Measurements from ENCODE around the gene TRAM2.
A peak's percentile ranks its signal among the peaks of the same experiment; 100 is the strongest.

Gene TRAM2, protein sequence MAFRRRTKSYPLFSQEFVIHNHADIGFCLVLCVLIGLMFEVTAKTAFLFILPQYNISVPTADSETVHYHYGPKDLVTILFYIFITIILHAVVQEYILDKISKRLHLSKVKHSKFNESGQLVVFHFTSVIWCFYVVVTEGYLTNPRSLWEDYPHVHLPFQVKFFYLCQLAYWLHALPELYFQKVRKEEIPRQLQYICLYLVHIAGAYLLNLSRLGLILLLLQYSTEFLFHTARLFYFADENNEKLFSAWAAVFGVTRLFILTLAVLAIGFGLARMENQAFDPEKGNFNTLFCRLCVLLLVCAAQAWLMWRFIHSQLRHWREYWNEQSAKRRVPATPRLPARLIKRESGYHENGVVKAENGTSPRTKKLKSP

DNA sequence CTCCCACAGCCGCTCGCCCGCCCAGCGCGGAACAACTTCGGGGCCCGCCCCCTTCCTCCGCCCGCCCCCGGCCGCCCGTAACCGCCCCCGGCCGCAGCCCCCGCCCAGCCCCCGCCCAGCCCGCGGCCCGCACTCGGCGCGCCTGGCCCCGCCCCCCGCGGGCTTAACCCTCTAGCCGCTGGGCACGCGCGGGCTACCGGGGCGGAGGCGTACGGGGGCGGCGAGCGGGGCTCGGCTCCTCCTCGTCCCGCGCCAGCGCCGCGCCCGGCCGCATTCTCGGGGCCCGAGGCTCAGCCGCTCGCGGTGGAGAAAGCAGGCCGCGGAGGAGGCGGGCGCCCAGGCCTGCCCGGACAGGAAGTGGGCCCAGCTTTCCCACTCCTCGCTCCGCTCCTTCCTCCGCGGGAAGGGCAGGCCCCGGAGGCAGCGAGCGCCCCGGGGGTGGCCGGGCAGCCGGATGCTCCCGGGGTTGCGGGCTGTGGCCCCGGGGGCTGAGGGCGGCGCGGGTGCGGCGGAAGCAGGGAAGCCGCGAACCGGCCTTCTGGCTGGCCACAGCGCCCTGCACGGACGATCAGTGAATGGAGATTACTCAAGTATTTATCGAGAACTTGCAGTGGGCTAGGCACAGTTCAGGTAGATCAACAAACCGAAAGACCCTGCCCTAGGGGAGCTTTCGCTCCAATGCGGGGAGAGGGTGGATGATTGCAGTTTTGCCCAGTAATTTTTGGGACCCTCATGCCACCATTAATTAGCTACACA is at the start of gene TRAM2:
Gene TRAM2, minus strand, starts transcription at position 39 of the 756 bp plus-strand sequence. CDS start 145 bp downstream, outside the sequence.
- H3K27ac ChIP-seq (ENCODE audit: low read length), result peak within 1 kb of the TSS; percentile 62
- no peaks in the 10 kb centered on the region for H3K27me3 ChIP-seq (ENCODE audit: low read depth, low read length)
- peak within 1 kb of the TSS; percentile 96 for H3K4me2 ChIP-seq (ENCODE audit: low read length)
- H3K4me3 ChIP-seq (ENCODE audit: low read length), result peak within 1 kb of the TSS; percentile 81
- TF ChIP-seq, protein P1, sequence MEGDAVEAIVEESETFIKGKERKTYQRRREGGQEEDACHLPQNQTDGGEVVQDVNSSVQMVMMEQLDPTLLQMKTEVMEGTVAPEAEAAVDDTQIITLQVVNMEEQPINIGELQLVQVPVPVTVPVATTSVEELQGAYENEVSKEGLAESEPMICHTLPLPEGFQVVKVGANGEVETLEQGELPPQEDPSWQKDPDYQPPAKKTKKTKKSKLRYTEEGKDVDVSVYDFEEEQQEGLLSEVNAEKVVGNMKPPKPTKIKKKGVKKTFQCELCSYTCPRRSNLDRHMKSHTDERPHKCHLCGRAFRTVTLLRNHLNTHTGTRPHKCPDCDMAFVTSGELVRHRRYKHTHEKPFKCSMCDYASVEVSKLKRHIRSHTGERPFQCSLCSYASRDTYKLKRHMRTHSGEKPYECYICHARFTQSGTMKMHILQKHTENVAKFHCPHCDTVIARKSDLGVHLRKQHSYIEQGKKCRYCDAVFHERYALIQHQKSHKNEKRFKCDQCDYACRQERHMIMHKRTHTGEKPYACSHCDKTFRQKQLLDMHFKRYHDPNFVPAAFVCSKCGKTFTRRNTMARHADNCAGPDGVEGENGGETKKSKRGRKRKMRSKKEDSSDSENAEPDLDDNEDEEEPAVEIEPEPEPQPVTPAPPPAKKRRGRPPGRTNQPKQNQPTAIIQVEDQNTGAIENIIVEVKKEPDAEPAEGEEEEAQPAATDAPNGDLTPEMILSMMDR (IDR thresholded peaks at IDR 0.05; ENCODE audit: low read depth, low read length), result peak; percentile 20; the same call in 1 of the 2 replicates
- no peak for TF ChIP-seq EZH2phosphoT487 (IDR thresholded peaks at IDR 0.05; ENCODE audit: low read depth)
- H2AFZ ChIP-seq (ENCODE audit: low read depth, low read length), result peak within 1 kb of the TSS; percentile 58; the same call in 1 of the 2 replicates
- peaks cover 5% of the 10 kb centered on the region for H3K36me3 ChIP-seq (replicated peaks; ENCODE audit: low read depth, low read length)
- peak within 1 kb of the TSS; percentile 82 for H3K9ac ChIP-seq (ENCODE audit: low read length)
- H4K20me1 ChIP-seq (ENCODE audit: insufficient read depth, low read length), result peaks cover 33% of the 10 kb centered on the region
- H3K4me1 ChIP-seq (ENCODE audit: low read length), result peaks cover 42% of the 10 kb centered on the region
- peaks cover 46% of the 10 kb centered on the region for H3K79me2 ChIP-seq (ENCODE audit: low read length)
- no peaks in the 10 kb centered on the region for H3K9me3 ChIP-seq (ENCODE audit: insufficient read depth, low read length)

DNA sequence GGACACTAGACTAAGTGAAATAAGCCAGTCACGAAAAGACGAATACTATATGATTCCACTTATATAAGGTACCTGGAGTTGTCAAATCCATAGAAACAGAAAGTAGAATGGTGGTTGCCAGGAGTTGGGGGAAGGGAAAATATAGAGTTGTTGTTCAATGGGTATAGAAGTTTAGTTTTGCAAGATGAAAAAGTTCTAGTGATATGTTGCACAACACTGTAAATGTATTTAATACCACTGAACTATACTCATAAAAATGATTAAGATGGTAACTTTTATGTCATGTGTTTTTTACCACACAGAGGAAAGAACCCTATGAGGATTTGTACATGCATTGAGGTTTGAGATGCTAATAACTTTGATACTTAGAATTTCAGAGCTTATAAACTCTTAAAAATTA is 46.0 kb upstream of the TRAM2 start:
- TF ChIP-seq EZH2phosphoT487 (IDR thresholded peaks at IDR 0.05; ENCODE audit: low read depth), result no peak
- TF ChIP-seq, protein P1 (IDR thresholded peaks at IDR 0.05; ENCODE audit: low read depth, low read length), result no peak
- Histone ChIP-seq H3K9ac (ENCODE audit: low read length) (no peak overlapping the region), H4K20me1 (ENCODE audit: insufficient read depth, low read length) (no peaks in the 10 kb centered on the region), H3K27ac (ENCODE audit: low read length) (no peak overlapping the region), H3K79me2 (ENCODE audit: low read length) (no peaks in the 10 kb centered on the region), H2AFZ (ENCODE audit: low read depth, low read length) (no peak overlapping the region), H3K9me3 (ENCODE audit: insufficient read depth, low read length) (no peaks in the 10 kb centered on the region), H3K36me3 (replicated peaks; ENCODE audit: low read depth, low read length) (no peaks in the 10 kb centered on the region), H3K27me3 (ENCODE audit: low read depth, low read length) (peaks cover 7% of the 10 kb centered on the region; the same call in 1 of the 2 replicates), H3K4me3 (ENCODE audit: low read length) (no peak overlapping the region), H3K4me2 (ENCODE audit: low read length) (no peak overlapping the region), H3K4me1 (ENCODE audit: low read length) (no peaks in the 10 kb centered on the region)

DNA sequence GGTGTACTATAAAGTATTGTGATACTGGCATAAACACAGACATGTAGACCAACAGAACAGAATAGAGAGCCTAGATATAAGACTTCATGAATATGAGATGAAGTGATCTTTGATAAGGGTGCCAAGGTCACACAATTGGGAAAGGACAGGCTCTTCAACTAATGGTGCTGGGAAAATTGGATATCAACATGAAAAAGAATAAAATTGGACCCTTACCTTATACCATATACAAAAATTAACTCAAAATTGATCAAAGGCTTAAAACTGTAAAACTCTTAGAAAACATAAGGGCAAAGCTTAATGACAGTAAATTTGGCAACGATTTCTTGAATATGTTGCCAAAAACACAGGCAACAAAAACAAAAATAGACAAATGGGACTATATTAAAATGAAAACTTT is 44.8 kb upstream of the TRAM2 start:
- H3K9ac ChIP-seq (ENCODE audit: low read length), result no peak overlapping the region
- H3K4me1 ChIP-seq (ENCODE audit: low read length), result no peaks in the 10 kb centered on the region
- H3K27ac ChIP-seq (ENCODE audit: low read length), result no peak overlapping the region
- no peak overlapping the region for H3K4me2 ChIP-seq (ENCODE audit: low read length)
- no peak overlapping the region for H2AFZ ChIP-seq (ENCODE audit: low read depth, low read length)
- H4K20me1 ChIP-seq (ENCODE audit: insufficient read depth, low read length), result no peaks in the 10 kb centered on the region
- H3K9me3 ChIP-seq (ENCODE audit: insufficient read depth, low read length), result no peaks in the 10 kb centered on the region
- H3K79me2 ChIP-seq (ENCODE audit: low read length), result no peaks in the 10 kb centered on the region
- TF ChIP-seq, protein P1 (IDR thresholded peaks at IDR 0.05; ENCODE audit: low read depth, low read length), result no peak
- no peak for TF ChIP-seq EZH2phosphoT487 (IDR thresholded peaks at IDR 0.05; ENCODE audit: low read depth)
- peaks cover 6% of the 10 kb centered on the region; the same call in 1 of the 2 replicates for H3K27me3 ChIP-seq (ENCODE audit: low read depth, low read length)
- no peaks in the 10 kb centered on the region for H3K36me3 ChIP-seq (replicated peaks; ENCODE audit: low read depth, low read length)
- no peak overlapping the region for H3K4me3 ChIP-seq (ENCODE audit: low read length)

DNA sequence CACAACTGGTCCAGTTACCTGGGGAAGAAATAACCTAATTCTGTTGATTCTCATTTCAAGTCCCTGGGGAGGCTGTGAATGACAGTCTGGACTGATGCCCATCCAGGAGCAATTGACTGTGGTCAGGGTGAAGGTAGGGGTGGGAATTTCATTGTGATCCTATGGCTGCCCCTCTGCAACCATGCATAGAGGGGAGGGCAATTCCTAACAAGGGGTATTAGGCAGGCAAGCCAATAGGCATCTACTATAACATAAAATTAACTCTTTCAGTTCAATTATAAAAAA is 44.0 kb upstream of the TRAM2 start:
- H2AFZ ChIP-seq (ENCODE audit: low read depth, low read length), result no peak overlapping the region
- H3K4me1 ChIP-seq (ENCODE audit: low read length), result no peaks in the 10 kb centered on the region
- TF ChIP-seq, protein P1 (IDR thresholded peaks at IDR 0.05; ENCODE audit: low read depth, low read length), result no peak
- TF ChIP-seq EZH2phosphoT487 (IDR thresholded peaks at IDR 0.05; ENCODE audit: low read depth), result no peak
- H3K9ac ChIP-seq (ENCODE audit: low read length), result no peak overlapping the region
- H3K27me3 ChIP-seq (ENCODE audit: low read depth, low read length), result peaks cover 3% of the 10 kb centered on the region; the same call in 1 of the 2 replicates
- H3K27ac ChIP-seq (ENCODE audit: low read length), result no peak overlapping the region
- H3K9me3 ChIP-seq (ENCODE audit: insufficient read depth, low read length), result no peaks in the 10 kb centered on the region
- no peak overlapping the region for H3K4me2 ChIP-seq (ENCODE audit: low read length)
- no peaks in the 10 kb centered on the region for H4K20me1 ChIP-seq (ENCODE audit: insufficient read depth, low read length)
- H3K4me3 ChIP-seq (ENCODE audit: low read length), result no peak overlapping the region
- no peaks in the 10 kb centered on the region for H3K36me3 ChIP-seq (replicated peaks; ENCODE audit: low read depth, low read length)
- no peaks in the 10 kb centered on the region for H3K79me2 ChIP-seq (ENCODE audit: low read length)

Measured in OCI-LY3 (cell line).